K562 (cell line): ENCODE measurements around the gene CYS1. TPM values are rescaled to one million over a fixed set of nuclear protein-coding genes. Genes with fewer than 3 reads are reported as not detected.
A peak's percentile ranks its signal among the peaks of the same experiment; 100 is the strongest.

Experiments used
- ATAC-seq: fragments of 200-7000 bp; cut with Tn5 transposase; 3 replicates; pipeline ENCODE4 v1.9.1; 2020; ENCODE audit warnings: moderate library complexity
- BruUV-seq: library from RNA; stranded (reverse); fragments of 400-500 nt; replicated peaks from 2 replicates; lab custom pipeline; 2021; lab: Mats Ljungman, UMichigan
- CTCF ChIA-PET: fragments of 300-600 bp; formaldehyde crosslinking; extraction: SDS; loops from one replicate; lab custom pipeline; 2021; ENCODE audit warnings: low intra/inter-chr PET ratio; lab: Yijun Ruan, JAX
- POLR2A ChIA-PET: fragments of 300-600, 350-650 bp; sonication (Branson Sonifier 250); formaldehyde crosslinking; extraction: SDS; loops from one replicate; lab custom pipeline; 2021; ENCODE audit warnings: antibody characterized with exemption, inconsistent platforms; lab: Yijun Ruan, JAX
- DNase-seq, 4 experiments: peaks; one replicate each; pipeline versions ENCODE4 v3.0.0 to v3.0.0-alpha.2; 2011 to 2018; ENCODE audit warnings: low spot score in 3 of 4, mixed read lengths in 3 of 4; ENCODE audit errors: extremely low read depth in 1 of 4
- FAIRE-seq: peaks from 2 replicates; lab custom pipeline; 2011; peaks lifted over from hg19 to GRCh38; lab: Jason Lieb, UNC
- H2AFZ ChIP-seq: 2 replicates; pipeline ENCODE4 v1.6.0; 2011; ENCODE audit warnings: low read depth, low read length, control low read depth, inconsistent platforms
- H3K27ac ChIP-seq: fragments of 200-600 bp; 3 replicates; pipeline ENCODE4 v1.8.0; 2011; ENCODE audit warnings: low read depth, mild to moderate bottlenecking, control low read depth, inconsistent platforms, low read length, moderate library complexity, mixed read lengths; ENCODE audit errors: extremely low read depth
- H3K27me3 ChIP-seq, 2 experiments: fragments of 300-600 bp in 1 of 2; 2 replicates in 1 of 2; 3 replicates in 1 of 2; pipeline versions ENCODE4 v1.6.0 to v1.8.0; 2011; ENCODE audit warnings: inconsistent platforms in 2 of 2, low read length in 2 of 2, mild to moderate bottlenecking in 1 of 2, mixed read lengths in 1 of 2, moderate library complexity in 1 of 2; ENCODE audit not compliant: control insufficient read depth in 2 of 2, insufficient read depth in 2 of 2
- H3K36me3 ChIP-seq: fragments of 300-600 bp; 3 replicates; pipeline ENCODE4 v1.8.0; 2011; ENCODE audit warnings: mild to moderate bottlenecking, low read length, inconsistent platforms; ENCODE audit not compliant: control insufficient read depth, insufficient read depth
- H3K4me1 ChIP-seq, 2 experiments: fragments of 200-600 bp in 1 of 2; replicated peaks in 1 of 2; 2 replicates in 1 of 2; 3 replicates in 1 of 2; pipeline versions ENCODE4 v1.5.1 to v1.8.0; 2011; ENCODE audit warnings: inconsistent platforms in 2 of 2, low read length in 2 of 2, mild to moderate bottlenecking in 1 of 2, mixed read lengths in 1 of 2, moderate library complexity in 1 of 2; ENCODE audit not compliant: control insufficient read depth in 2 of 2, insufficient read depth in 2 of 2
- H3K4me2 ChIP-seq: 2 replicates; pipeline ENCODE4 v1.6.1; 2011; ENCODE audit warnings: low read length, control low read depth, inconsistent platforms, mixed read lengths; ENCODE audit not compliant: insufficient read depth
- H3K4me3 ChIP-seq: fragments of 200-600 bp; sonication (generic), shearing (Covaris generic); 2 replicates; pipeline ENCODE4 v1.5.1; 2016; ENCODE audit warnings: control low read depth, inconsistent platforms
- H3K79me2 ChIP-seq: fragments of 200-600 bp; 3 replicates; pipeline ENCODE4 v1.8.0; 2011; ENCODE audit warnings: low read length, inconsistent platforms; ENCODE audit not compliant: control insufficient read depth, insufficient read depth
- H3K9ac ChIP-seq, 2 experiments: 2 replicates each; pipeline versions ENCODE4 v1.6.0 to v1.6.1; 2011; ENCODE audit warnings: low read depth in 2 of 2, low read length in 2 of 2, control low read depth in 1 of 2, inconsistent platforms in 1 of 2, mild to moderate bottlenecking in 1 of 2, mixed read lengths in 1 of 2; ENCODE audit not compliant: insufficient read depth in 1 of 2
- H3K9me1 ChIP-seq: one replicate; pipeline ENCODE4 v1.6.0; 2011; ENCODE audit warnings: inconsistent platforms, mild to moderate bottlenecking, low read length, moderate library complexity; ENCODE audit not compliant: control insufficient read depth, insufficient read depth
- H3K9me3 ChIP-seq: replicated peaks from 2 replicates; pipeline ENCODE4 v1.5.1; 2011; ENCODE audit warnings: low read depth, low read length, inconsistent platforms; ENCODE audit not compliant: control insufficient read depth, insufficient read depth
- H4K20me1 ChIP-seq: replicated peaks from 2 replicates; pipeline ENCODE4 v1.6.1; 2011; ENCODE audit warnings: low read length, inconsistent platforms, mixed read lengths; ENCODE audit not compliant: control insufficient read depth, insufficient read depth
- CCNT2 ChIP-seq: IDR thresholded peaks from 2 replicates; pipeline ENCODE4 v1.6.1; 2011; ENCODE audit warnings: borderline replicate concordance, low read depth, mild to moderate bottlenecking, moderate library complexity, mixed read lengths, low read length; ENCODE audit not compliant: insufficient read length; ENCODE audit errors: extremely low read depth
- MEIS2 ChIP-seq: fragments of 450-650 bp; IDR thresholded peaks from 2 replicates; pipeline ENCODE4 v1.6.1; 2014; ENCODE audit warnings: mild to moderate bottlenecking; ENCODE audit not compliant: partially characterized antibody
- RAD51 ChIP-seq: fragments of 450-650 bp; IDR thresholded peaks from 2 replicates; pipeline ENCODE4 v1.7.1; 2016; ENCODE audit warnings: low read depth, mild to moderate bottlenecking, borderline replicate concordance
- WGBS: fragments of 100-300 bp; shearing (Covaris generic); methylation state at CpG from one replicate; pipeline ENCODE4 v1.1.6; 2016; ENCODE audit warnings: low coverage, mixed read lengths; ENCODE audit not compliant: insufficient coverage; ENCODE audit errors: missing lambda C conversion rate; 5-methylcytosine and 5-hydroxymethylcytosine counted together
- in situ Hi-C: fragments of 300-500 bp; cut with MboI; formaldehyde crosslinking; loops from 4 replicates; pipeline ENCODE4 v1.15.0; 2018; ENCODE audit warnings: inconsistent platforms, mixed read lengths
- intact Hi-C: fragments of 100-400 bp; cut with micrococcal nuclease; formaldehyde crosslinking; loops from 2 replicates; pipeline ENCODE4 v1.14.2; 2022
- polyA plus RNA-seq, 8 experiments: library from polyadenylated mRNA; depleted of rRNA in 4 of 8; stranded (reverse) in 5 of 8; unstranded in 3 of 8; fragments of >200 nt; fragmentation: Nextera tagmentation in 2 of 8; fragmentation: Illumina TruSeq in 1 of 8; extraction: Ambion mirVana in 2 of 8; extraction: Trizol in 1 of 8; gene quantifications; 2 replicates each; pipeline versions ENCODE4 v1.2.1 to v1.2.3, GENCODE V29; 2011 to 2014; ENCODE audit warnings: inconsistent platforms in 1 of 8, missing spikeins in 1 of 8
- total RNA-seq, 7 experiments: library from RNA; depleted of rRNA in 6 of 7; stranded (reverse); fragments of >200 nt in 6 of 7; fragmentation: Illumina TruSeq in 2 of 7; extraction: Trizol in 2 of 7; gene quantifications; 2 replicates each; pipeline versions ENCODE4 v1.2.1 to v1.2.3, GENCODE V29; 2011 to 2021; ENCODE audit warnings: low replicate concordance in 1 of 7

Gene CYS1
- total and polyA plus RNA-seq, 9 of the 15 experiments (the other 6 are each of a cell fraction or from before 2014, with no cell fraction given) = 0.11 to 0.13 TPM; not detected in 7

GRCh38 chr2:10008809-10009176 lies 71.4 kb downstream of the CYS1 start:
- no peaks in the 10 kb centered on the region for H3K27me3 ChIP-seq
- ATAC-seq (peak; percentile 30; the same call in 1 of the 3 replicates), FAIRE-seq (peak; percentile 26), DNase-seq (peak in 1 of 4 experiments; percentile 28)
- 35% methylated on average over 9 of the region's 9 CpGs for WGBS
- no peaks in the 10 kb centered on the region; the same call in 1 of the 2 replicates for H3K9me3 ChIP-seq
- H3K4me2 ChIP-seq = peak overlapping the region; percentile 17; the same call in 1 of the 2 replicates
- TF ChIP-seq CCNT2 (no peak), MEIS2 (peak; percentile 19), RAD51 (peak; percentile 31; the same call in 1 of the 2 replicates)
- H3K4me1 ChIP-seq = peaks cover 8 to 40% of the 10 kb centered on the region in 2 experiments
- no peak overlapping the region for H3K27ac ChIP-seq
- H3K9me1 ChIP-seq = no peaks in the 10 kb centered on the region
- CTCF ChIA-PET = no interaction called here
- peak overlapping the region; percentile 78 for H2AFZ ChIP-seq
- no peak overlapping the region for H3K4me3 ChIP-seq
- POLR2A ChIA-PET = interaction anchor here (0.9 to 1.2 kb wide), 4 partner anchors 11 to 165 kb away, joined by 3 to 4 read pairs (median 4); no protein-coding TSS in a partner anchor
- no peaks in the 10 kb centered on the region for H4K20me1 ChIP-seq
- no TSS peak for BruUV-seq
- H3K79me2 ChIP-seq = no peaks in the 10 kb centered on the region
- peak overlapping the region in 1 of 2 experiments; percentile 47; a peak in 1 of 4 replicates for H3K9ac ChIP-seq
- in situ Hi-C loops (no loop called here), intact Hi-C loops (no loop called here)
- no peaks in the 10 kb centered on the region for H3K36me3 ChIP-seq
